GM23338 (cell line): ENCODE data around the gene WDR1.

Source experiments
- CREB1 ChIP-seq: fragments of 250-450 bp; sonication (Bioruptor Pico); IDR thresholded peaks from 2 replicates; pipeline ENCODE4 v1.5.0; 2020; ENCODE audit warnings: low read depth, mild to moderate bottlenecking, moderate library complexity
- CTCF ChIP-seq, 2 experiments: fragments of 200-600 bp in 1 of 2; sonication (generic) in 1 of 2; conservative IDR thresholded peaks; 2 replicates each; pipeline versions ENCODE4 v1.5.1 to v1.6.1; 2016 to 2017; ENCODE audit warnings: antibody characterized with exemption in 2 of 2, low read depth in 2 of 2, mild to moderate bottlenecking in 2 of 2, moderate library complexity in 1 of 2
- EZH2 ChIP-seq: fragments of 200-600 bp; sonication (generic); IDR thresholded peaks from one replicate; pipeline ENCODE4 v1.8.0; 2017; ENCODE audit warnings: antibody characterized with exemption, mild to moderate bottlenecking, low read depth; ENCODE audit not compliant: unreplicated experiment
- EZH2phosphoT487 ChIP-seq: fragments of 200-600 bp; sonication (generic); IDR thresholded peaks from one replicate; pipeline ENCODE4 v1.8.1; 2018; ENCODE audit warnings: antibody characterized with exemption; ENCODE audit not compliant: unreplicated experiment
- POLR2AphosphoS5 ChIP-seq: IDR thresholded peaks from 2 replicates; pipeline ENCODE4 v1.6.1; 2016; ENCODE audit warnings: antibody characterized with exemption, low read depth

DNA sequence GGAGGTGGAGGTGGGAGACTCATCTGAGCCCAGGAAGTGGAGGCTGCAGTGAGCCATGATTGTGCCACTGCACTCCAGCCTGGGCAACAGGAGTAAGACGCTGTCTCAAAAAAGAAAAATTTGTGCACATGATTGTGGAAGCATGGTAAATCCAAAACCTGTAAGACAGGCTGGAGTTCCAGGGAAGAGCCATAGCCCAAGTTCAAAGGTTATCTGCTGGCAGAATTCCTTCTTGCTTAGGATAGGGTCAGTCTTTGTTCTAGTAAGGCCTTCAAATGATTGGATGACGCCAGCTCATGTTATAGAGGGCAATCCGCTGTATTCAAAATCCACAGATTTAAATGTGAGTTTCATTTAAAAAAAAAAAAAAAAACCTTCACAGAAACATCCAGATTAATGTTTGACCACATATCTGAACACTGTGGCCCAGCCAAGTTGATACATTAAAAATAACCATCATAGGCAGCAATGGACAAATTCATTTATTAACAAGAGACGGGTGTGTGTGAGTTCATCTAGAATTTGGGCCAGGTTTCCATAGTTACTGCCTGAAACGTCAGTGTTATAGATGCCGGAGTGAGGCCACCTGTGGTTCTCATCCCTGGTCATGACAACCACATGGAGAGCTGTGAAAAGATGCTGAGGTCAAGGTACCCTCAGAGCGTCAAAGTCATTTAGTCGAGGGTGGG lies 60.1 kb downstream of the WDR1 start:
- TF ChIP-seq EZH2phosphoT487 (no peak), CTCF (conservative IDR thresholded peaks at IDR 0.05; ENCODE audit: low read depth in 2 of 2) (no peak), EZH2 (no peak), CREB1 (CRISPR knock-in tag) (no peak), POLR2AphosphoS5 (no peak)
